HG03175 (cell line): ENCODE data around the gene ZNF396.

Source experiments
- ATAC-seq: cut with Tn5 transposase; IDR thresholded peaks from one replicate; pipeline ENCODE4 v1.9.1; 2021; ENCODE audit warnings: mild to moderate bottlenecking, moderate library complexity; ENCODE audit not compliant: unreplicated experiment

ZNF396 gene

GRCh38 chr18:35376742-35377695 is at the start of gene ZNF396:
TSS of gene ZNF396 (minus strand) at chr18:35377337. CDS start at chr18:35374292, 3,045 bp downstream.
- peak; percentile 75 for ATAC-seq

- no peak for ATAC-seq
These were observed 49.6 kb upstream of the ZNF396 start for GRCh38 chr18:35426786-35427185.

- no peak for ATAC-seq
These were observed 47.2 kb upstream of the ZNF396 start for GRCh38 chr18:35424356-35424755.

GRCh38 chr18:35422237-35422636 is 45.1 kb upstream of the ZNF396 start:
- no peak for ATAC-seq

GRCh38 chr18:35418610-35419009 is 41.5 kb upstream of the ZNF396 start:
- no peak for ATAC-seq

- ATAC-seq: no peak
These were observed 40.1 kb upstream of the ZNF396 start for GRCh38 chr18:35417223-35417622.

- ATAC-seq: no peak
These were observed 38.5 kb upstream of the ZNF396 start for GRCh38 chr18:35415511-35416073.

GRCh38 chr18:35413163-35413511 is 36.0 kb upstream of the ZNF396 start:
- no peak for ATAC-seq

GRCh38 chr18:35411625-35412351 is 34.7 kb upstream of the ZNF396 start:
- ATAC-seq: no peak

GRCh38 chr18:35410561-35410960 is 33.4 kb upstream of the ZNF396 start:
- ATAC-seq: peak; percentile 67

GRCh38 chr18:35409911-35410310 is 32.8 kb upstream of the ZNF396 start:
- no peak for ATAC-seq

GRCh38 chr18:35408843-35409261 is 31.7 kb upstream of the ZNF396 start:
- no peak for ATAC-seq

- ATAC-seq: peak; percentile 53
These were observed 30.8 kb upstream of the ZNF396 start for GRCh38 chr18:35407871-35408481.

- no peak for ATAC-seq
These were observed 29.5 kb upstream of the ZNF396 start for GRCh38 chr18:35406666-35407065.

GRCh38 chr18:35397976-35398375 is 20.8 kb upstream of the ZNF396 start:
- no peak for ATAC-seq

- ATAC-seq: no peak
These were observed 16.6 kb upstream of the ZNF396 start for GRCh38 chr18:35393716-35394115.

- ATAC-seq: no peak
These were observed 15.2 kb upstream of the ZNF396 start for GRCh38 chr18:35392375-35392774.

- no peak for ATAC-seq
These were observed 14.0 kb upstream of the ZNF396 start for GRCh38 chr18:35390951-35391700.

- ATAC-seq: no peak
These were observed 12.0 kb upstream of the ZNF396 start for GRCh38 chr18:35389095-35389618.

GRCh38 chr18:35387152-35387571 is 10.0 kb upstream of the ZNF396 start:
- peak; percentile 15 for ATAC-seq
